Vagina (tissue), 2 donors: ENCODE results near the gene EVC2. TPM values are rescaled to one million over a fixed set of nuclear protein-coding genes. Genes with fewer than 3 reads are reported as not detected.

ENCODE experiments used
- DNase-seq, 2 donors: peaks; one replicate each; pipeline ENCODE4 v3.0.0-alpha.2; 2017; ENCODE audit errors: extremely low spot score in 2 of 2
- H3K27ac ChIP-seq: fragments of 200-600 bp; sonication (generic); one replicate; pipeline ENCODE4 v1.5.1; 2019
- H3K27me3 ChIP-seq: fragments of 200-600 bp; sonication (generic); one replicate; pipeline ENCODE4 v1.5.1; 2019
- H3K36me3 ChIP-seq, 2 donors: fragments of 200-600 bp; sonication (generic); one replicate each; pipeline ENCODE4 v1.5.1; 2017 to 2019
- H3K4me1 ChIP-seq: fragments of 200-600 bp; sonication (generic); one replicate; pipeline ENCODE4 v1.5.1; 2019
- H3K4me3 ChIP-seq, 2 donors: fragments of 200-600 bp; sonication (generic); 1 replicate in 1 of 2; 2 replicates in 1 of 2; pipeline ENCODE4 v1.5.1; 2016 to 2019
- H3K9me3 ChIP-seq: fragments of 200-600 bp; sonication (generic); one replicate; pipeline ENCODE4 v1.5.1; 2019
- CTCF ChIP-seq, 3 experiments: fragments of 450-650 bp in 2 of 3; fragments of 200-600 bp in 1 of 3; sonication (generic) in 1 of 3; IDR thresholded peaks; one replicate each; pipeline ENCODE4 v1.5.1; 2017 to 2019; ENCODE audit warnings: antibody characterized with exemption in 3 of 3, mild to moderate bottlenecking in 2 of 3, moderate library complexity in 2 of 3
- POLR2A ChIP-seq, 2 donors: fragments of 450-650 bp; IDR thresholded peaks; one replicate each; pipeline ENCODE4 v1.6.1; 2017; ENCODE audit warnings: antibody characterized with exemption in 2 of 2, mild to moderate bottlenecking in 2 of 2, moderate library complexity in 2 of 2
- POLR2AphosphoS5 ChIP-seq, 2 donors: sonication (generic); formaldehyde crosslinking; IDR thresholded peaks; one replicate each; pipeline ENCODE4 v1.9.0; 2017; ENCODE audit warnings: antibody characterized with exemption in 2 of 2, mild to moderate bottlenecking in 2 of 2, low read depth in 1 of 2; ENCODE audit not compliant: insufficient read depth in 1 of 2
- intact Hi-C: fragments of 100-400 bp; cut with DNase I; formaldehyde crosslinking; loops from one replicate; pipeline ENCODE4 v1.15.1; 2023
- total RNA-seq: library from RNA; depleted of rRNA; stranded (reverse); fragments of >200 nt; gene quantifications from one replicate; pipeline ENCODE4 v1.2.3, GENCODE V29; 2016

EVC2 gene
- total RNA-seq, 1 donor from 2014 or later, result 23.8 TPM

- no peak for DNase-seq
- Histone ChIP-seq H3K36me3 (peaks cover 0 to 14% of the 10 kb centered on the region in 2 donors), H3K4me1 (no peaks in the 10 kb centered on the region), H3K27ac (no peak overlapping the region), H3K27me3 (no peaks in the 10 kb centered on the region), H3K4me3 (no peak overlapping the region), H3K9me3 (no peaks in the 10 kb centered on the region)
- no peak for TF ChIP-seq POLR2AphosphoS5 (IDR thresholded peaks at IDR 0.05; ENCODE audit: insufficient read depth in 1 of 2, low read depth in 1 of 2)
- TF ChIP-seq CTCF (IDR thresholded peaks at IDR 0.05), result no peak
- no peak for TF ChIP-seq POLR2A (IDR thresholded peaks at IDR 0.05)
- intact Hi-C loops, result no loop called here
Observed at GRCh38 chr4:5647351-5647750, 61.0 kb downstream of the EVC2 start.

DNA sequence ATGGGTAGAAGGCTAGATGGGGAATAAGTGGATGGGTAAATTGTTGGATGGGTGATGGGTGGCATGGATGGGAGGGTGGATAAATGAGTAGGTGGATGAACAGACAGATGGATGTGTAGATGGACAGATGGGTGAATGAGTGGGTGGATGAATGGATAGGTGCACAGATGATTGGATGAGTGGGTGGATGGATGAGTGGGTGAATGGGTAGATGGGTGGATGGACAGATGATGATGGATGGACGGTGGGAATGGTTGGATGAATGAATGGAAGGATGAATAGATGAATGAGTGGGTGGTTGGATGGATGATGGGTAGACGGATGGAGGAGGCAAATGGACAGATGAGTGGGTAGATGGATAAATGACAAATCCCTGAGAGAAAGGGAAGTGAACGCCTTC, 68.3 kb downstream of the EVC2 start:
- intact Hi-C loops, result no loop called here
- Histone ChIP-seq H3K9me3 (no peaks in the 10 kb centered on the region), H3K27me3 (no peaks in the 10 kb centered on the region), H3K27ac (no peak overlapping the region), H3K4me1 (no peaks in the 10 kb centered on the region), H3K36me3 (peaks cover 0 to 22% of the 10 kb centered on the region in 2 donors), H3K4me3 (no peak overlapping the region)
- DNase-seq, result no peak
- TF ChIP-seq POLR2AphosphoS5 (IDR thresholded peaks at IDR 0.05; ENCODE audit: insufficient read depth in 1 of 2, low read depth in 1 of 2) (no peak), POLR2A (IDR thresholded peaks at IDR 0.05) (no peak), CTCF (IDR thresholded peaks at IDR 0.05) (no peak)

DNA sequence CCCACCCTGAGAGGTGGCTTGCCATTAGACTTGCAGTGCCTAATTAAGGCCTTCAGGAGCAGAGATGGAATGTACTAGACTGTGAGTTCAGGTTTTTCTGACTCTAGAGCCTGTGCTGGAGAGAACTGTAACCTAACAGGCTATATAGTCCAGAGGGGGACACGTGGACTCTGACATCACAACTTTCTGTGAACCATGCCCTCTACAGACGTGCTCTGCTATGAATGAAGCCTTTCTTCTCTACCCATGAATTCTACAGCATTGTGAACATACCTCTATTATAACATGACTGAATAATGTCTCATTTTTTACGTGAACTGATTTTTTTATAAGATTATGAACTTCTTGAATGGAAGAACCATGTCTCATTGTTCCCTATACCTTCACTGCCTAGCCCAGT, 68.8 kb downstream of the EVC2 start:
- Histone ChIP-seq H3K4me3 (no peak overlapping the region), H3K27me3 (no peaks in the 10 kb centered on the region), H3K36me3 (peaks cover 0 to 22% of the 10 kb centered on the region in 2 donors), H3K9me3 (no peaks in the 10 kb centered on the region), H3K27ac (no peak overlapping the region), H3K4me1 (no peaks in the 10 kb centered on the region)
- intact Hi-C loops, result no loop called here
- no peak for DNase-seq
- TF ChIP-seq POLR2AphosphoS5 (IDR thresholded peaks at IDR 0.05; ENCODE audit: insufficient read depth in 1 of 2, low read depth in 1 of 2), result no peak
- no peak for TF ChIP-seq CTCF (IDR thresholded peaks at IDR 0.05)
- TF ChIP-seq POLR2A (IDR thresholded peaks at IDR 0.05), result no peak

- Histone ChIP-seq H3K36me3 (peaks cover 0 to 22% of the 10 kb centered on the region in 2 donors), H3K27ac (no peak overlapping the region), H3K4me3 (no peak overlapping the region), H3K9me3 (no peaks in the 10 kb centered on the region), H3K27me3 (no peaks in the 10 kb centered on the region), H3K4me1 (no peaks in the 10 kb centered on the region)
- DNase-seq, result no peak
- no peak for TF ChIP-seq POLR2A (IDR thresholded peaks at IDR 0.05)
- TF ChIP-seq CTCF (IDR thresholded peaks at IDR 0.05), result no peak
- TF ChIP-seq POLR2AphosphoS5 (IDR thresholded peaks at IDR 0.05; ENCODE audit: insufficient read depth in 1 of 2, low read depth in 1 of 2), result no peak
- intact Hi-C loops, result no loop called here
Observed at GRCh38 chr4:5638976-5639375, 69.4 kb downstream of the EVC2 start.

DNA sequence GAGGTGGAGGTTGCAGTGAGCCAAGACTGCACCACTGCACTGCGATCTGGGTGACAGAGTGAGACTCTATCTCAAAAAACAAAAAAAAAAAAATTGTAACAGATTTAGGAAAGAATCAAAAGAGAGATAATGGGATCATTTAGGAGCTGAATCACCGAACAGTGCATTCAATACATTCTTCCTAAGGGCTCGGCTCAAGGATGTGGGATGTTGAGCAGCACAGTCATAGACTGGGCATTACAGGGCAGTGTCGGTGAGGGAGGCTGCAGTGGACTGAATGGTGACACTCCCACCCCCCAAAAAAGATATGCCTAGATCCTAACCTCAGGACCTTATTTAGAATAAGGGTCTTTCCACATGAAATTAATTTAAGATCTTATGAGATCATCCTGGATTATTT, 70.0 kb downstream of the EVC2 start:
- Histone ChIP-seq H3K36me3 (peaks cover 0 to 27% of the 10 kb centered on the region in 2 donors), H3K4me3 (no peak overlapping the region), H3K27ac (no peak overlapping the region), H3K9me3 (no peaks in the 10 kb centered on the region), H3K27me3 (no peaks in the 10 kb centered on the region), H3K4me1 (no peaks in the 10 kb centered on the region)
- no peak for DNase-seq
- intact Hi-C loops, result no loop called here
- TF ChIP-seq POLR2AphosphoS5 (IDR thresholded peaks at IDR 0.05; ENCODE audit: insufficient read depth in 1 of 2, low read depth in 1 of 2), result no peak
- no peak for TF ChIP-seq CTCF (IDR thresholded peaks at IDR 0.05)
- TF ChIP-seq POLR2A (IDR thresholded peaks at IDR 0.05), result no peak
